HFFc6 (cell line): ENCODE data around the gene NOXA1. TPM values are rescaled to one million over a fixed set of nuclear protein-coding genes. Genes with fewer than 3 reads are reported as not detected.

Experiments
- DNase-seq: peaks from one replicate; pipeline ENCODE4 v3.0.0-alpha.2; 2018
- H3K27ac Mint-ChIP-seq: 2 replicates; pipeline ENCODE4 v1.8.0; 2020; ENCODE audit warnings: mild to moderate bottlenecking, mixed read lengths
- H3K27me3 Mint-ChIP-seq: 2 replicates; pipeline ENCODE4 v1.8.0; 2021; ENCODE audit warnings: mild to moderate bottlenecking, moderate library complexity, mixed read lengths; ENCODE audit not compliant: insufficient read depth
- H3K36me3 Mint-ChIP-seq: 2 replicates; pipeline ENCODE4 v1.8.0; 2021; ENCODE audit warnings: low read depth, mixed read lengths
- H3K4me1 Mint-ChIP-seq: 2 replicates; pipeline ENCODE4 v1.8.0; 2020; ENCODE audit warnings: low read depth, mixed read lengths
- H3K4me3 Mint-ChIP-seq: 2 replicates; pipeline ENCODE4 v1.8.0; 2020; ENCODE audit warnings: mild to moderate bottlenecking, moderate library complexity, mixed read lengths
- H3K9me3 Mint-ChIP-seq: 2 replicates; pipeline ENCODE4 v1.8.0; 2020; ENCODE audit warnings: mild to moderate bottlenecking, mixed read lengths
- CTCF ChIP-seq: fragments of 200-600 bp; sonication (generic); IDR thresholded peaks from 2 replicates; pipeline ENCODE4 v1.5.0; 2021; ENCODE audit warnings: antibody characterized with exemption, mild to moderate bottlenecking
- total RNA-seq, 6 experiments: library from RNA; stranded (reverse); fragmentation: NEBNext Ultra II Directional; extraction: Animal tissue kit (Norgen Biotek cat#: 25700); gene quantifications; 2 replicates in 1 of 6; 3 replicates in 5 of 6; pipeline ENCODE4 v1.2.3, GENCODE V29; 2021

The NOXA1 gene
- total RNA-seq, 6 experiments from 2014 or later = 0.09 to 0.36 (median 0.20) TPM; not detected in 1

GRCh38 chr9:137437691-137438590 is 14.7 kb downstream of the NOXA1 start:
- H3K27me3 Mint-ChIP-seq = peaks cover 4% of the 10 kb centered on the region
- DNase-seq = no peak
- peaks cover 6% of the 10 kb centered on the region for H3K4me1 Mint-ChIP-seq
- H3K27ac Mint-ChIP-seq = no peak overlapping the region
- H3K36me3 Mint-ChIP-seq = no peaks in the 10 kb centered on the region
- TF ChIP-seq CTCF = no peak
- no peaks in the 10 kb centered on the region for H3K9me3 Mint-ChIP-seq
- no peak overlapping the region for H3K4me3 Mint-ChIP-seq

- Mint-ChIP-seq H3K27ac (no peak overlapping the region), H3K9me3 (no peaks in the 10 kb centered on the region), H3K27me3 (peaks cover 4% of the 10 kb centered on the region), H3K4me1 (peaks cover 6% of the 10 kb centered on the region), H3K4me3 (no peak overlapping the region), H3K36me3 (no peaks in the 10 kb centered on the region)
- DNase-seq = no peak
- no peak for TF ChIP-seq CTCF
These were observed 15.5 kb downstream of the NOXA1 start for GRCh38 chr9:137438591-137439157.

GRCh38 chr9:137439158-137439714 is 16.0 kb downstream of the NOXA1 start:
- no peaks in the 10 kb centered on the region for H3K9me3 Mint-ChIP-seq
- H3K4me1 Mint-ChIP-seq = peaks cover 6% of the 10 kb centered on the region
- no peak overlapping the region for H3K27ac Mint-ChIP-seq
- TF ChIP-seq CTCF = no peak
- H3K36me3 Mint-ChIP-seq = no peaks in the 10 kb centered on the region
- peaks cover 4% of the 10 kb centered on the region for H3K27me3 Mint-ChIP-seq
- DNase-seq = no peak
- no peak overlapping the region for H3K4me3 Mint-ChIP-seq

- H3K9me3 Mint-ChIP-seq = no peaks in the 10 kb centered on the region
- peaks cover 4% of the 10 kb centered on the region for H3K27me3 Mint-ChIP-seq
- TF ChIP-seq CTCF = no peak
- H3K27ac Mint-ChIP-seq = no peak within 1 kb of the TSS
- peak within 1 kb of the TSS; percentile 65 for H3K4me3 Mint-ChIP-seq
- H3K4me1 Mint-ChIP-seq = peaks cover 18% of the 10 kb centered on the region
- no peak for DNase-seq
- H3K36me3 Mint-ChIP-seq = no peaks in the 10 kb centered on the region
These were observed 18.2 kb downstream of the NOXA1 start, which contains the start of gene ENTPD8 for GRCh38 chr9:137441289-137441934. Gene ENTPD8 (minus strand): TSS chr9:137441357. CDS start chr9:137438285, 3,072 bp downstream.

- no peaks in the 10 kb centered on the region for H3K36me3 Mint-ChIP-seq
- TF ChIP-seq CTCF = no peak
- no peak for DNase-seq
- H3K4me3 Mint-ChIP-seq = peak overlapping the region; percentile 65
- H3K27me3 Mint-ChIP-seq = peaks cover 4% of the 10 kb centered on the region
- H3K27ac Mint-ChIP-seq = no peak overlapping the region
- peaks cover 23% of the 10 kb centered on the region for H3K4me1 Mint-ChIP-seq
- no peaks in the 10 kb centered on the region for H3K9me3 Mint-ChIP-seq
These were observed 18.7 kb downstream of the NOXA1 start for GRCh38 chr9:137441935-137442321.
